Activated CD8-positive, alpha-beta T cell treated with anti-CD3 and anti-CD28 coated beads for 36 hours (primary cell): ENCODE results near the gene GNS. TPM values are rescaled to one million over a fixed set of nuclear protein-coding genes. Genes with fewer than 3 reads are reported as not detected.

Experiments used
- ATAC-seq: fragments of 200-7000 bp; cut with Tn5 transposase; one replicate; pipeline ENCODE4 v1.10.0; 2021; ENCODE audit warnings: mild to moderate bottlenecking, moderate library complexity
- CTCF ChIA-PET: fragments of 350-600 bp; sonication (Branson Sonifier 250); formaldehyde crosslinking; loops from one replicate; lab custom pipeline; 2021; ENCODE audit warnings: antibody characterized with exemption; lab: Charles Lee
- POLR2A ChIA-PET: fragments of 350-600 bp; sonication (Branson Sonifier 250); formaldehyde crosslinking; loops from one replicate; lab custom pipeline; 2021; ENCODE audit warnings: antibody characterized with exemption; lab: Charles Lee
- DNase-seq: peaks from one replicate; pipeline ENCODE4 v3.0.0-alpha.2; 2020
- H3K27ac Mint-ChIP-seq: one replicate; pipeline ENCODE4 v1.8.0; 2021; ENCODE audit warnings: mild to moderate bottlenecking, mixed read lengths
- H3K27me3 Mint-ChIP-seq: one replicate; pipeline ENCODE4 v1.8.0; 2021; ENCODE audit warnings: mixed read lengths
- H3K36me3 Mint-ChIP-seq: one replicate; pipeline ENCODE4 v1.8.0; 2021; ENCODE audit warnings: low read depth, mixed read lengths
- H3K4me1 Mint-ChIP-seq: one replicate; pipeline ENCODE4 v1.8.0; 2021; ENCODE audit warnings: low read depth, mixed read lengths
- H3K4me3 Mint-ChIP-seq: one replicate; pipeline ENCODE4 v1.8.0; 2021; ENCODE audit warnings: mild to moderate bottlenecking, moderate library complexity, mixed read lengths
- H3K9me3 Mint-ChIP-seq: one replicate; pipeline ENCODE4 v1.8.0; 2021; ENCODE audit warnings: mixed read lengths
- CTCF ChIP-seq: fragments of 200-600 bp; IDR thresholded peaks from one replicate; pipeline ENCODE4 v1.8.0; 2022; ENCODE audit warnings: antibody characterized with exemption, mild to moderate bottlenecking
- intact Hi-C: fragments of 100-400 bp; cut with micrococcal nuclease; formaldehyde crosslinking; loops from one replicate; pipeline ENCODE4 v1.10.0; 2022
- total RNA-seq, 2 experiments: library from RNA; stranded (reverse); gene quantifications; one replicate each; pipeline ENCODE4 v1.2.3, GENCODE V29; 2021

GNS gene
- total RNA-seq, 2 experiments from 2014 or later = 16.4 to 19.2 TPM

- Mint-ChIP-seq H3K4me3 (peak overlapping the region; percentile 49), H3K27me3 (no peaks in the 10 kb centered on the region), H3K27ac (peak overlapping the region; percentile 96), H3K36me3 (peaks cover 2% of the 10 kb centered on the region), H3K4me1 (peaks cover 79% of the 10 kb centered on the region), H3K9me3 (no peaks in the 10 kb centered on the region)
- intact Hi-C loops = loop anchor here (5.0 kb wide), 1 partner anchor 34 kb away; no protein-coding TSS in a partner anchor
- POLR2A ChIA-PET = no interaction called here
- no peak for TF ChIP-seq CTCF
- DNase-seq = no peak
- ATAC-seq = no peak
- CTCF ChIA-PET = interaction anchor here (0.9 to 2.1 kb wide), 3 partner anchors 29 to 160 kb away, joined by 3 to 8 read pairs (median 3); no protein-coding TSS in a partner anchor
Observed at GRCh38 chr12:64666054-64666914, 92.9 kb downstream of the GNS start.

GRCh38 chr12:64665514-64665913 lies 93.7 kb downstream of the GNS start:
- ChIA-PET CTCF (interaction anchor here (0.9 to 1.0 kb wide), 2 partner anchors 30 to 159 kb away, joined by 3 read pairs; no protein-coding TSS in a partner anchor), POLR2A (no interaction called here)
- Mint-ChIP-seq H3K27me3 (no peaks in the 10 kb centered on the region), H3K9me3 (no peaks in the 10 kb centered on the region), H3K27ac (peak overlapping the region; percentile 96), H3K4me3 (peak overlapping the region; percentile 49), H3K4me1 (peaks cover 78% of the 10 kb centered on the region), H3K36me3 (peaks cover 2% of the 10 kb centered on the region)
- intact Hi-C loops = loop anchor here (5.0 kb wide), 1 partner anchor 33 kb away; no protein-coding TSS in a partner anchor
- ATAC-seq (peak; percentile 35), DNase-seq (peak; percentile 64)
- TF ChIP-seq CTCF = no peak

Other genes starting within 250 kb of the GNS start
- 10 to 100 TPM; 40.4 to 41.6 TPM for gene RASSF3, start 148.9 kb downstream of the GNS start, total RNA-seq
- gene TBC1D30, start 65.2 kb upstream of the GNS start, total RNA-seq = under 1 TPM; 0.40 to 0.72 TPM